ENCODE measurements around the gene DUSP15. TPM values are rescaled to one million over a fixed set of nuclear protein-coding genes. Genes with fewer than 3 reads are reported as not detected.
"Not testable (repeated sequence)": the region's sequence is repeated elsewhere in the genome, so short reads cannot be mapped to it uniquely, and the experiment has no call there.

DUSP15 gene
- total and polyA plus RNA-seq, 8 donors = 0.35 to 4.3 (median 1.4) TPM

- intact Hi-C loops (cut with DNase I) = no loop called here
- no peaks in the 10 kb centered on the region for H3K4me1 ChIP-seq
- no peaks in the 10 kb centered on the region for H3K27me3 ChIP-seq
- ATAC-seq = no peak
- no peak overlapping the region for H3K27ac ChIP-seq
- no peaks in the 10 kb centered on the region for H3K9me3 ChIP-seq
- no peak for FAIRE-seq
- H3K4me3 ChIP-seq = no peak overlapping the region
- no peak for TF ChIP-seq CTCF (IDR thresholded peaks at IDR 0.05)
- no peaks in the 10 kb centered on the region for H3K36me3 ChIP-seq
- DNase-seq = no peak
- WGBS, 2 donors = 84 to 89% methylated on average over 6 of the region's 6 CpGs
These were observed 40.6 kb downstream of the DUSP15 start for GRCh38 chr20:31829731-31830130.

- DNase-seq; FAIRE-seq; H3K27ac ChIP-seq; H3K27me3 ChIP-seq; ATAC-seq; intact Hi-C loops (cut with DNase I); H3K9me3 ChIP-seq; H3K4me1 ChIP-seq; H3K36me3 ChIP-seq; H3K4me3 ChIP-seq: not testable (repeated sequence)
- 89 to 93% methylated on average over 11 of the region's 11 CpGs for WGBS, 2 donors
These were observed 42.3 kb downstream of the DUSP15 start for GRCh38 chr20:31828016-31828415.

- H3K27me3 ChIP-seq = no peaks in the 10 kb centered on the region
- ATAC-seq = no peak
- peaks cover 0 to 4% (median 0%) of the 10 kb centered on the region in 3 donors for H3K4me1 ChIP-seq
- 54 to 67% methylated on average over 2 of the region's 2 CpGs for WGBS, 2 donors
- no peaks in the 10 kb centered on the region for H3K9me3 ChIP-seq
- H3K36me3 ChIP-seq = no peaks in the 10 kb centered on the region
- no peak overlapping the region for H3K27ac ChIP-seq
- TF ChIP-seq CTCF (IDR thresholded peaks at IDR 0.05) = no peak
- no peak for FAIRE-seq
- DNase-seq = no peak
- intact Hi-C loops (cut with DNase I) = no loop called here
- H3K4me3 ChIP-seq = no peak overlapping the region
These were observed 43.3 kb downstream of the DUSP15 start for GRCh38 chr20:31827059-31827458.

GRCh38 chr20:31826074-31826473 is 44.3 kb downstream of the DUSP15 start:
- intact Hi-C loops (cut with DNase I) = no loop called here
- Histone ChIP-seq H3K4me1 (peaks cover 0 to 11% (median 0%) of the 10 kb centered on the region in 3 donors), H3K27me3 (no peaks in the 10 kb centered on the region), H3K36me3 (no peaks in the 10 kb centered on the region), H3K9me3 (no peaks in the 10 kb centered on the region), H3K4me3 (no peak overlapping the region), H3K27ac (no peak overlapping the region)
- DNase-seq (no peak), ATAC-seq (no peak), FAIRE-seq (no peak)
- 89 to 90% methylated on average over 5 of the region's 5 CpGs for WGBS, 2 donors
- TF ChIP-seq CTCF (IDR thresholded peaks at IDR 0.05) = no peak

GRCh38 chr20:31824554-31825313 is 45.6 kb downstream of the DUSP15 start:
- no peak for TF ChIP-seq CTCF (IDR thresholded peaks at IDR 0.05)
- Histone ChIP-seq H3K9me3 (no peaks in the 10 kb centered on the region), H3K4me3 (no peak overlapping the region), H3K4me1 (peaks cover 0 to 11% (median 0%) of the 10 kb centered on the region in 3 donors), H3K27ac (no peak overlapping the region), H3K27me3 (no peaks in the 10 kb centered on the region), H3K36me3 (no peaks in the 10 kb centered on the region)
- 69 to 72% methylated on average over 14 of the region's 14 CpGs for WGBS, 2 donors
- DNase-seq = no peak
- no peak for ATAC-seq
- intact Hi-C loops (cut with DNase I) = loop anchor here in 1 of 3 donors (5.0 kb wide), 1 partner anchor 208 kb away; no protein-coding TSS in a partner anchor
- FAIRE-seq = no peak
